Panc1 (cell line): ENCODE data around the gene UBL4B.

ENCODE experiments used
- POLR2AphosphoS5 ChIP-seq: IDR thresholded peaks from 2 replicates; pipeline ENCODE4 v1.6.1; 2012; ENCODE audit warnings: mild to moderate bottlenecking, low read depth, low read length, moderate library complexity
- TF ChIP-seq, protein P1 (sequence below): fragments of 450-650 bp; IDR thresholded peaks from 2 replicates; pipeline ENCODE4 v1.5.1; 2017; ENCODE audit warnings: mild to moderate bottlenecking

DNA sequence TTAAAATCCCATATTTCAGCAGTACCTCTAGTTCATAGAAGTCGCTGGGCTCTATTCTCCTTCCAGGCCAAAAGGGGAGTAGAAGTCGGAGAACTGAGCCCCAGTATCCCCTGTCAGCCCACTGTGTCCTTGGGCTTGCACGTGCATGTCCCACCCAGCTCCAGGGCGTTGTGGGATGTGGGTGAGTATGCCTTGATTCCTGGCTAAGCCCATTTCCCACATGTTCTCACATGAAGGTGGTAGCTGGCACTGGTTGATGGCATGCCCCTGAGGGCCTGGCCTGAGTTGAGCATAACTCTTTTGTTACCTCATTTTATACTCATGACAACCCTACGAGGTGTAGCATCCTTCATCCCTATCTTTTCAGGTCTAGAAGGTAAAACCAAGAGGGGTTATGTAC lies 46.0 kb downstream of the UBL4B start:
- TF ChIP-seq POLR2AphosphoS5: no peak
- TF ChIP-seq, protein P1, sequence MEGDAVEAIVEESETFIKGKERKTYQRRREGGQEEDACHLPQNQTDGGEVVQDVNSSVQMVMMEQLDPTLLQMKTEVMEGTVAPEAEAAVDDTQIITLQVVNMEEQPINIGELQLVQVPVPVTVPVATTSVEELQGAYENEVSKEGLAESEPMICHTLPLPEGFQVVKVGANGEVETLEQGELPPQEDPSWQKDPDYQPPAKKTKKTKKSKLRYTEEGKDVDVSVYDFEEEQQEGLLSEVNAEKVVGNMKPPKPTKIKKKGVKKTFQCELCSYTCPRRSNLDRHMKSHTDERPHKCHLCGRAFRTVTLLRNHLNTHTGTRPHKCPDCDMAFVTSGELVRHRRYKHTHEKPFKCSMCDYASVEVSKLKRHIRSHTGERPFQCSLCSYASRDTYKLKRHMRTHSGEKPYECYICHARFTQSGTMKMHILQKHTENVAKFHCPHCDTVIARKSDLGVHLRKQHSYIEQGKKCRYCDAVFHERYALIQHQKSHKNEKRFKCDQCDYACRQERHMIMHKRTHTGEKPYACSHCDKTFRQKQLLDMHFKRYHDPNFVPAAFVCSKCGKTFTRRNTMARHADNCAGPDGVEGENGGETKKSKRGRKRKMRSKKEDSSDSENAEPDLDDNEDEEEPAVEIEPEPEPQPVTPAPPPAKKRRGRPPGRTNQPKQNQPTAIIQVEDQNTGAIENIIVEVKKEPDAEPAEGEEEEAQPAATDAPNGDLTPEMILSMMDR: no peak
